Mesothelial cell of epicardium (in vitro differentiated cells): Measurements from ENCODE around the gene NMU. TPM values are rescaled to one million over a fixed set of nuclear protein-coding genes. Genes with fewer than 3 reads are reported as not detected.
"Not testable (repeated sequence)": the region's sequence is repeated elsewhere in the genome, so short reads cannot be mapped to it uniquely, and the experiment has no call there.

Experiments
- DNase-seq, 2 experiments: peaks; one replicate each; pipeline ENCODE4 v3.0.0; 2021; ENCODE audit warnings: low spot score in 2 of 2; ENCODE audit not compliant: unreplicated experiment in 2 of 2
- H3K27ac Mint-ChIP-seq: 2 replicates; pipeline ENCODE4 v1.8.0; 2021; ENCODE audit warnings: mixed read lengths
- H3K27me3 Mint-ChIP-seq: 2 replicates; pipeline ENCODE4 v1.8.0; 2021; ENCODE audit warnings: low read depth, mixed read lengths
- H3K36me3 Mint-ChIP-seq: 2 replicates; pipeline ENCODE4 v1.8.0; 2021; ENCODE audit warnings: mixed read lengths
- H3K4me1 Mint-ChIP-seq: 2 replicates; pipeline ENCODE4 v1.8.0; 2021; ENCODE audit warnings: mixed read lengths
- H3K4me3 Mint-ChIP-seq: 2 replicates; pipeline ENCODE4 v1.8.0; 2021; ENCODE audit warnings: mild to moderate bottlenecking, moderate library complexity, mixed read lengths
- H3K9me3 Mint-ChIP-seq: 2 replicates; pipeline ENCODE4 v1.8.0; 2021; ENCODE audit warnings: mixed read lengths
- total RNA-seq: library from RNA; stranded (reverse); gene quantifications from 3 replicates; pipeline ENCODE4 v1.2.1, GENCODE V29; 2021
- TF ChIP-seq, protein P1 (sequence below): fragments of 200-600 bp; sonication (generic); IDR thresholded peaks from one replicate; pipeline ENCODE4 v1.5.0; 2021; ENCODE audit warnings: antibody characterized with exemption; ENCODE audit not compliant: unreplicated experiment

The NMU gene, protein sequence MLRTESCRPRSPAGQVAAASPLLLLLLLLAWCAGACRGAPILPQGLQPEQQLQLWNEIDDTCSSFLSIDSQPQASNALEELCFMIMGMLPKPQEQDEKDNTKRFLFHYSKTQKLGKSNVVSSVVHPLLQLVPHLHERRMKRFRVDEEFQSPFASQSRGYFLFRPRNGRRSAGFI
- total RNA-seq, result 1.7 to 2.2 TPM (median 1.9 TPM) in 3 replicates

DNA sequence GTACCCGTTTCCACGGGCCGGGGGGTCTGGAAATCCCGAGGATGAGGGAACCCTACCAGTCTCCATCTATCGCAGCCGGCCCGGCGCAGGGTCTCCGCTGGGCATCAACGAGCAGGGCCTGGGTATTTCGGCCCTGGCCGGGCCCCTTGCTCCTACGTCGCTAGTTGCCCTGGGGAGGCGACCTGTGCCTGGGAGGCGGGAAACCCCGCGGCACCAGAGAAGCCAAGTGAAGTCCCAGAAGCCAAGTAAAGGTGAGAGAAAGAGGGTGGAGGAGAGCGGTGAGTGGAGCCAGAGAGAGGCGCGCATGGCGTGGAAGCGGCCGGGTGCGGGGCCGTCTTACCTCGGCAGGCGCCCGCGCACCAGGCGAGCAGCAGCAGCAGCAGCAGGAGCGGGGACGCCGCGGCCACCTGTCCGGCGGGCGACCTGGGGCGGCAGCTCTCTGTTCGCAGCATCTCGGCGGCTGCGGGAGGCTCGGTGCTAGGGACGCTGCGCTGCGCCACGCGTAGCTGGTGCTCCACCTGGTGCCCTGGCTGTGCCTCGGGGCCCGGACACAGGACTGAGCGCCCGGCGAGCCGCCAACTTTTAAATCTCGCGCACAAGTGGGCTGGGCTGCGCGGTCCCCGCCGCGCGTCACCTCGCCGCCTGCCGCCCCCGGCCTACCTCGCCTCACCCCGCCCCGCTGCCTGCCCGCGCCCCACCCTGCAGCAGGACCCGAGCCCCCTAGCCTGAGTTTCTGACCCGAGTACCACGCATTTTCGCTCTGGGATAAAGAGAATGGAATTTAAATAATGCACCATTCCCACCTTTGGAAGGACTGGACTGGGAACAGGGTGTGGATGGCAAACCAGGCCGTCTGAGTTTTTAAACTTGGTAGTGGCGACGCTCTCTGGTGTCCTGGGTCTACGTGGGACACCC, at the start of gene NMU:
Gene NMU (minus strand): TSS at position 558 of the 915 bp plus-strand sequence. CDS start 106 bp downstream, at position 452.
- Mint-ChIP-seq H3K27ac (no peak within 1 kb of the TSS), H3K4me3 (peak within 1 kb of the TSS; percentile 78), H3K27me3 (peaks cover 49% of the 10 kb centered on the region)

DNA sequence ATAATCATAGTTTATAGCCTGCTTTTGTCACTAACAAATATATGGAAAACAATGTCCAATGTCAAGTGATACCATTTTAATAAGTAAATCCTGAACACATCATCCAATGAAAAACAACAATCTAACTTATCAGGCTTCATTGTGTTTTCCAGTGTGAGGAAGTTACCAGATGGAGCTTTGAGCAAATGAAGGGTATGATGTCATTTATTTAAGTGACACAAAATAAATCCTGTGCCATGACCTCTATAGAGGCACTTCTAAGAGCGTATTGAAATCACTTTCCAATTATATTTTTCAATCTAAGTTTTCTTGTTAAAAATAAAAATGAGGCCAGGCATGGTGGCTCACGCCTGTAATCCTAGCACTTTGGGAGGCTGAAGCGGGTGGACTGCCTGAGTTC, 48.2 kb upstream of the NMU start:
- Mint-ChIP-seq H3K4me3 (no peak overlapping the region), H3K9me3 (peaks cover 6% of the 10 kb centered on the region), H3K27me3 (no peaks in the 10 kb centered on the region), H3K36me3 (no peaks in the 10 kb centered on the region), H3K27ac (no peak overlapping the region), H3K4me1 (no peaks in the 10 kb centered on the region)
- TF ChIP-seq, protein P1, sequence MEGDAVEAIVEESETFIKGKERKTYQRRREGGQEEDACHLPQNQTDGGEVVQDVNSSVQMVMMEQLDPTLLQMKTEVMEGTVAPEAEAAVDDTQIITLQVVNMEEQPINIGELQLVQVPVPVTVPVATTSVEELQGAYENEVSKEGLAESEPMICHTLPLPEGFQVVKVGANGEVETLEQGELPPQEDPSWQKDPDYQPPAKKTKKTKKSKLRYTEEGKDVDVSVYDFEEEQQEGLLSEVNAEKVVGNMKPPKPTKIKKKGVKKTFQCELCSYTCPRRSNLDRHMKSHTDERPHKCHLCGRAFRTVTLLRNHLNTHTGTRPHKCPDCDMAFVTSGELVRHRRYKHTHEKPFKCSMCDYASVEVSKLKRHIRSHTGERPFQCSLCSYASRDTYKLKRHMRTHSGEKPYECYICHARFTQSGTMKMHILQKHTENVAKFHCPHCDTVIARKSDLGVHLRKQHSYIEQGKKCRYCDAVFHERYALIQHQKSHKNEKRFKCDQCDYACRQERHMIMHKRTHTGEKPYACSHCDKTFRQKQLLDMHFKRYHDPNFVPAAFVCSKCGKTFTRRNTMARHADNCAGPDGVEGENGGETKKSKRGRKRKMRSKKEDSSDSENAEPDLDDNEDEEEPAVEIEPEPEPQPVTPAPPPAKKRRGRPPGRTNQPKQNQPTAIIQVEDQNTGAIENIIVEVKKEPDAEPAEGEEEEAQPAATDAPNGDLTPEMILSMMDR, result no peak
- DNase-seq, result no peak

More for the DNA sequence above, at the start of gene NMU:
- TF ChIP-seq, protein P1, result no peak
- Mint-ChIP-seq H3K9me3 (peaks cover 8% of the 10 kb centered on the region), H3K36me3 (peaks cover 2% of the 10 kb centered on the region), H3K4me1 (peaks cover 24% of the 10 kb centered on the region)
- DNase-seq, result peak; percentile 27 to 61

DNA sequence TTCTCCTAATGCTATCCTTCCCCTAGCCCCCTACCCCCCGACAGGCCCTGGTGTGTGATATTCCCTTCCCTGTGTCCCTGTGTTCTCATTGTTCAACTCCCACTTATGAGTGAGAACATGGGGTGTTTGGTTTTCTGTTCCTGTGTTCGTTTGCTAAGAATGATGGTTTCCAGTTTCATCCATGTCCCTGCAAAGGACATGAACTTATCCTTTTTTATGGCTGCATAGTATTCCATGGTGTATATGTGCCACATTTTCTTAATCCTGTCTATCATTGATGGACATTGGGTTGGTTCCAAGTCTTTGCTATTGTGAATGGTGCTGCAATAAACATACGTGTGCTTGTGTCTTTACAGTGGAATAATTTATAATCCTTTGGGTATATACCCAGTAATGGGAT, 46.7 kb upstream of the NMU start:
- not testable (repeated sequence) for H3K4me1 Mint-ChIP-seq, H3K27ac Mint-ChIP-seq, DNase-seq, H3K4me3 Mint-ChIP-seq, H3K27me3 Mint-ChIP-seq, H3K36me3 Mint-ChIP-seq
- peaks cover 18% of the 10 kb centered on the region for H3K9me3 Mint-ChIP-seq

DNA sequence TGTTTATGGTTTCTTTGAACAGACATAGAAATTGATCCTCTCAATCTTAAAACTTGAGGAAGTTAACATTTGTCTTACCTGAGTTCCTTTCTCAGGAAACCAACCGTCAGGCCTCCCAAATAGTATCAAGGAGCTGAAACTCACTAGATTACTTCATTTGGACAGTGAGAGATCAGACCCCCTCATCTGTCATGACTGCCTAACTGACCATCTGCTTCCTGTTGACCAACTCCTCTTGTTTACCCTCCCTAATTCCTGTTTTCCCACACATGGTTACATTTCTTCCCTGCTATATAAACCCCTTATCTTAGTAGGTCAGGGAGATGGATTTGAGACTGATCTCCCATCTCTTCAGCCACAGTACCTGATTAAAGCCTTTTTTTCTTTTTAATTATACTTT, 46.2 kb upstream of the NMU start:
- H3K9me3 Mint-ChIP-seq, result peaks cover 18% of the 10 kb centered on the region
- DNase-seq, result no peak
- H3K36me3 Mint-ChIP-seq, result no peaks in the 10 kb centered on the region
- H3K27me3 Mint-ChIP-seq, result peaks cover 4% of the 10 kb centered on the region
- H3K4me1 Mint-ChIP-seq, result no peaks in the 10 kb centered on the region
- TF ChIP-seq, protein P1, result no peak
- no peak overlapping the region for H3K4me3 Mint-ChIP-seq
- H3K27ac Mint-ChIP-seq, result no peak overlapping the region

DNA sequence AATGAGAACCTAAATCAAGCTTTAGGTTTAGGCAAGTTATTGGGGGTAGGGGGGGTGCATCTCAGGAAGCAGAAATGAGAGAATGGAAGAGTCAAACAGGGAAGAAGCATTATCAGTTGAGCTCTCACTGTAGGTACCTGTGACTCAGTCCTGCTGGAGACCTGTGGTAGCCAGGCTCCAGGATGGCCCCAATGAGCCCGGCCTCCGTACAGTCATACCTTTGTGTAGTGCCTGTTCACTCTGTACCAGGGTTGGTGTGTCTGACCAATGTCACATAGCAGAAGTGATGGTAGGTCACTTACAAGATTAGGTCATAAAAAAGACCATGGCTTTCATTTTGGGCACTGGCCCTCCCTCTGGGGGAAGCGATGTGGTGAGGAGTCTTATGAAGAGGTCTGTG, 45.3 kb upstream of the NMU start:
- DNase-seq, result no peak
- H3K4me1 Mint-ChIP-seq, result no peaks in the 10 kb centered on the region
- peaks cover 4% of the 10 kb centered on the region for H3K27me3 Mint-ChIP-seq
- no peak overlapping the region for H3K4me3 Mint-ChIP-seq
- no peaks in the 10 kb centered on the region for H3K36me3 Mint-ChIP-seq
- TF ChIP-seq, protein P1, result no peak
- peaks cover 18% of the 10 kb centered on the region for H3K9me3 Mint-ChIP-seq
- no peak overlapping the region for H3K27ac Mint-ChIP-seq

DNA sequence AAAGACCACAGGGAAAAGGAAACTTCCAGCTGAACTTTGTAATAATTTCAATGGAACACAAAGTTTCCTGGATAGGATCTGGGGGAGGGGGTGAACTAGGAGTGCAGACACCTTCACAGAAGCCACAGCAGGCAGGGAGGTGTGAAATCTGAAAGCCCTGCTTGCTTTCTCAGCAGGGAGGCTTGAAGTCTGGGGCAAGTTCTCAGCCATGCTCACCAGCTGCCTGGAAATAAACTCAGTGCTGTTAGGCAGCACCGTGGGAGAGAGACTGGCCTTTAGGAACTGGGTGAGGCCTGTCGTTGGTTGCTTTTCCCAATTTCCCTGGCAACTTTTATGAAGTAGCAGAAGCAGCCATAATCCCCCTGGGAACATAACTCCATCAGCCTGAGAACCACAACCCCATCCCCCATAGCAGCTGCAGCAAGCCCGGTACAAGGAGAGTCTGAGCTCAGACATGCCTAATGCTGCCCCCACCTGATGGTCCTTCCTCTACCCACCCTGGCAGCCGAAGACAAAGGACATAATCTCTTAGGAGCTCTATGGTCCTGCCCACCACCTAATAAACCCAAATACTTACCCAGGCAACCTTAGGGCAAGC, 39.2 kb upstream of the NMU start:
- Mint-ChIP-seq H3K27ac (no peak overlapping the region), H3K4me1 (no peaks in the 10 kb centered on the region), H3K9me3 (peaks cover 30% of the 10 kb centered on the region), H3K4me3 (no peak overlapping the region), H3K36me3 (no peaks in the 10 kb centered on the region), H3K27me3 (peaks cover 4% of the 10 kb centered on the region)
- TF ChIP-seq, protein P1, result no peak
- no peak for DNase-seq
